Aortic smooth muscle cell (primary cell): ENCODE measurements around the gene NUP133. TPM values are rescaled to one million over a fixed set of nuclear protein-coding genes. Genes with fewer than 3 reads are reported as not detected.

Experiments
- total RNA-seq: library from RNA; depleted of rRNA; stranded (reverse); fragments of >200 nt; gene quantifications from 2 replicates; pipeline ENCODE4 v1.2.3, GENCODE V29; 2014

The NUP133 gene
- total RNA-seq = 30.3 and 30.5 TPM in 2 replicates

GRCh38 chr1:229507951-229508822, at the start of gene NUP133:
Gene NUP133 (minus strand): TSS chr1:229508341. CDS start chr1:229508249, 92 bp downstream.

GRCh38 chr1:229434005-229434640, 74.0 kb downstream of the NUP133 start, which contains the start of gene ACTA1:
Gene ACTA1 (minus strand): TSS chr1:229434094. CDS start chr1:229433115, 979 bp downstream.

Other genes with a start within 250 kb of the NUP133 start
- 17.4 and 32.3 TPM in 2 replicates for gene RAB4A, start 237.2 kb downstream of the NUP133 start, total RNA-seq
- gene CCSAP, start 165.3 kb downstream of the NUP133 start, total RNA-seq = 3.7 and 4.6 TPM in 2 replicates
- not detected in 2 replicates for gene ACTA1, start 74.2 kb downstream of the NUP133 start, total RNA-seq
- gene ABCB10, start 50.4 kb upstream of the NUP133 start, total RNA-seq = 13.2 and 14.5 TPM in 2 replicates
- 13.5 and 13.6 TPM in 2 replicates for gene TAF5L, start 117.8 kb upstream of the NUP133 start, total RNA-seq
- 7.9 and 9.4 TPM in 2 replicates for gene URB2, start 117.9 kb upstream of the NUP133 start, total RNA-seq